Measurements from ENCODE around the gene IQSEC2.

GRCh38 chrX:53324803-53325202, 43.4 kb upstream of the IQSEC2 start:
- no peak for TF ChIP-seq EZH2 (IDR thresholded peaks at IDR 0.05)
- TF ChIP-seq POLR2AphosphoS5 (IDR thresholded peaks at IDR 0.05; ENCODE audit: borderline replicate concordance, low read depth, low read length): no peak
- TF ChIP-seq FOXP2 (optimal IDR thresholded peaks at IDR 0.05; ENCODE audit: control extremely low read depth, extremely low read length, insufficient read depth): no peak
